ENCODE measurements around the gene BCAS1. TPM values are rescaled to one million over a fixed set of nuclear protein-coding genes. Genes with fewer than 3 reads are reported as not detected.

The BCAS1 gene
- total and polyA plus RNA-seq, 2 donors (not counting 1 experiment from before 2014, with no cell fraction given): 0.97 to 1.1 TPM

GRCh38 chr20:53964501-53965253 lies 105.7 kb downstream of the BCAS1 start:
- H3K9me3 ChIP-seq (ENCODE audit: control extremely low read depth in 1 of 3, control insufficient read depth in 2 of 3, insufficient read depth in 1 of 3, low read length in 2 of 3): peaks cover 0 to 1% (median 0%) of the 10 kb centered on the region in 3 donors
- POLR2A ChIA-PET: no interaction called here

DNA sequence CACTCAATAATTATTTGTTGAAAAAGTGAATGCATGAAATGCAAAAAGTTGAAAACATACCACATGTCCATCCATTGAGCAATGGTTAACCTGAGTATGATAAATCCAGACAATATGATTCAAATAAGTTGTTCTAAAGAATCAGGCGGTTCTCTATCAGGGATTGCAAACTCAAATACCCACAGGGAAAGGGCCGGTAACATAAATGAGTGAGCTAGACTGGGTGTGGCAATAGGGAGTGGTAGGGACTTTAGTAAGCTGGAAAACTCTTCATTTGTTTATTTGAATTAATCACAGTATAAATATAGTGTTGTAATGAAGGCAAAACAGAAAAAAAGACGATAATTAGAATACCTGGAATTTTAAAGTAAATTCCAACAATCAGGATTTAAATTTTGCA lies 106.3 kb downstream of the BCAS1 start:
- CTCF ChIA-PET: interaction anchor here (1.2 kb wide), 1 partner anchor 99 kb away, joined by 3 read pairs; no protein-coding TSS in a partner anchor

More at GRCh38 chr20:53964501-53965253, 105.7 kb downstream of the BCAS1 start:
- CTCF ChIA-PET: no interaction called here
- Histone ChIP-seq H3K4me2 (replicated peaks; ENCODE audit: low read depth, low read length, poor library complexity, severe bottlenecking) (no peak overlapping the region), H3K27me3 (replicated peaks in 1 of 4; ENCODE audit: control extremely low read depth in 1 of 4, control insufficient read depth in 3 of 4, insufficient read depth in 4 of 4, low read length in 3 of 4) (peaks cover 0 to 4% (median 0%) of the 10 kb centered on the region in 4 experiments), H3K4me3 (ENCODE audit: control extremely low read depth in 1 of 5, extremely low read depth in 1 of 5, insufficient read depth in 1 of 5, low read depth in 2 of 5, low read length in 4 of 5) (no peak overlapping the region), H3K4me1 (ENCODE audit: control insufficient read depth in 2 of 2, insufficient read depth in 2 of 2, low read length in 2 of 2) (no peaks in the 10 kb centered on the region), H3K9ac (ENCODE audit: low read length) (no peak overlapping the region), H2AFZ (ENCODE audit: insufficient read depth, low read depth, low read length, poor library complexity, severe bottlenecking) (no peak overlapping the region), H3K79me2 (ENCODE audit: control insufficient read depth, insufficient read depth, low read length) (no peaks in the 10 kb centered on the region), H4K20me1 (ENCODE audit: control insufficient read depth, insufficient read depth, low read length, poor library complexity, severe bottlenecking) (no peaks in the 10 kb centered on the region), H3K27ac (ENCODE audit: low read length in 2 of 2) (no peak overlapping the region), H3K36me3 (replicated peaks in 1 of 2; ENCODE audit: control extremely low read depth in 1 of 2, control insufficient read depth in 1 of 2, extremely low read depth in 1 of 2, insufficient read depth in 2 of 2, low read length in 1 of 2) (no peaks in the 10 kb centered on the region)
- Mint-ChIP-seq H3K27me3 (peaks cover 35% of the 10 kb centered on the region), H3K4me3 (no peak overlapping the region), H3K27ac (no peak overlapping the region), H3K4me1 (peaks cover 2% of the 10 kb centered on the region), H3K9me3 (ENCODE audit: insufficient read depth) (no peaks in the 10 kb centered on the region)
- no peak for DNase-seq
- TF ChIP-seq EZH2 (IDR thresholded peaks at IDR 0.05; ENCODE audit: borderline replicate concordance, insufficient read depth, low read depth, low read length, poor library complexity, severe bottlenecking): no peak
- TF ChIP-seq, protein P1, sequence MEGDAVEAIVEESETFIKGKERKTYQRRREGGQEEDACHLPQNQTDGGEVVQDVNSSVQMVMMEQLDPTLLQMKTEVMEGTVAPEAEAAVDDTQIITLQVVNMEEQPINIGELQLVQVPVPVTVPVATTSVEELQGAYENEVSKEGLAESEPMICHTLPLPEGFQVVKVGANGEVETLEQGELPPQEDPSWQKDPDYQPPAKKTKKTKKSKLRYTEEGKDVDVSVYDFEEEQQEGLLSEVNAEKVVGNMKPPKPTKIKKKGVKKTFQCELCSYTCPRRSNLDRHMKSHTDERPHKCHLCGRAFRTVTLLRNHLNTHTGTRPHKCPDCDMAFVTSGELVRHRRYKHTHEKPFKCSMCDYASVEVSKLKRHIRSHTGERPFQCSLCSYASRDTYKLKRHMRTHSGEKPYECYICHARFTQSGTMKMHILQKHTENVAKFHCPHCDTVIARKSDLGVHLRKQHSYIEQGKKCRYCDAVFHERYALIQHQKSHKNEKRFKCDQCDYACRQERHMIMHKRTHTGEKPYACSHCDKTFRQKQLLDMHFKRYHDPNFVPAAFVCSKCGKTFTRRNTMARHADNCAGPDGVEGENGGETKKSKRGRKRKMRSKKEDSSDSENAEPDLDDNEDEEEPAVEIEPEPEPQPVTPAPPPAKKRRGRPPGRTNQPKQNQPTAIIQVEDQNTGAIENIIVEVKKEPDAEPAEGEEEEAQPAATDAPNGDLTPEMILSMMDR (IDR thresholded peaks at IDR 0.05): no peak
- intact Hi-C loops (cut with micrococcal nuclease): no loop called here
- WGBS (ENCODE audit: insufficient coverage): no CpG with 5 or more reads among the region's 4 CpGs
- no peak for ATAC-seq (ENCODE audit: low read depth)

More for the DNA sequence above, 106.3 kb downstream of the BCAS1 start:
- ATAC-seq (ENCODE audit: low read depth) (no peak), DNase-seq (no peak)
- POLR2A ChIA-PET: no interaction called here
- H3K36me3 ChIP-seq (replicated peaks in 1 of 2; ENCODE audit: control extremely low read depth in 1 of 2, control insufficient read depth in 1 of 2, extremely low read depth in 1 of 2, insufficient read depth in 2 of 2, low read length in 1 of 2): no peaks in the 10 kb centered on the region
- no peak overlapping the region for H3K4me3 Mint-ChIP-seq
- H4K20me1 ChIP-seq (ENCODE audit: control insufficient read depth, insufficient read depth, low read length, poor library complexity, severe bottlenecking): no peaks in the 10 kb centered on the region
- H3K27me3 Mint-ChIP-seq: peaks cover 34% of the 10 kb centered on the region
- WGBS (ENCODE audit: insufficient coverage): no CpG with 5 or more reads among the region's 3 CpGs
- H3K27ac Mint-ChIP-seq: no peak overlapping the region
- peaks cover 0 to under 1% (median 0%) of the 10 kb centered on the region in 3 donors for H3K9me3 ChIP-seq (ENCODE audit: control extremely low read depth in 1 of 3, control insufficient read depth in 2 of 3, insufficient read depth in 1 of 3, low read length in 2 of 3)
- H3K4me1 ChIP-seq (ENCODE audit: control insufficient read depth in 2 of 2, insufficient read depth in 2 of 2, low read length in 2 of 2): no peaks in the 10 kb centered on the region
- H3K4me2 ChIP-seq (replicated peaks; ENCODE audit: low read depth, low read length, poor library complexity, severe bottlenecking): no peak overlapping the region
- H2AFZ ChIP-seq (ENCODE audit: insufficient read depth, low read depth, low read length, poor library complexity, severe bottlenecking): no peak overlapping the region
- H3K27me3 ChIP-seq (replicated peaks in 1 of 4; ENCODE audit: control extremely low read depth in 1 of 4, control insufficient read depth in 3 of 4, insufficient read depth in 4 of 4, low read length in 3 of 4): peaks cover 0 to 4% (median 0%) of the 10 kb centered on the region in 4 experiments
- intact Hi-C loops (cut with micrococcal nuclease): no loop called here
- H3K9ac ChIP-seq (ENCODE audit: low read length): no peak overlapping the region
- H3K4me1 Mint-ChIP-seq: peaks cover 2% of the 10 kb centered on the region
- TF ChIP-seq, protein P1 (IDR thresholded peaks at IDR 0.05): no peak
- TF ChIP-seq EZH2 (IDR thresholded peaks at IDR 0.05; ENCODE audit: borderline replicate concordance, insufficient read depth, low read depth, low read length, poor library complexity, severe bottlenecking): no peak
- H3K79me2 ChIP-seq (ENCODE audit: control insufficient read depth, insufficient read depth, low read length): no peaks in the 10 kb centered on the region
- no peak overlapping the region for H3K4me3 ChIP-seq (ENCODE audit: control extremely low read depth in 1 of 5, extremely low read depth in 1 of 5, insufficient read depth in 1 of 5, low read depth in 2 of 5, low read length in 4 of 5)
- H3K9me3 Mint-ChIP-seq (ENCODE audit: insufficient read depth): no peaks in the 10 kb centered on the region
- no peak overlapping the region for H3K27ac ChIP-seq (ENCODE audit: low read length in 2 of 2)

All from B cell (primary cell).